Gastrocnemius medialis (tissue), 4 donors: ENCODE measurements around the gene CLCN2. TPM values are rescaled to one million over a fixed set of nuclear protein-coding genes. Genes with fewer than 3 reads are reported as not detected.

ENCODE experiments used
- ATAC-seq, 2 donors: fragments of 150-250 bp; one replicate each; pipeline ENCODE4 v1.9.1; 2016
- DNase-seq, 2 donors: peaks; one replicate each; pipeline ENCODE4 v3.0.0-alpha.2; 2019
- H3K27ac ChIP-seq, 4 donors: fragments of 200-600 bp; sonication (generic); 1 replicate in 1 of 4; 2 replicates in 3 of 4; pipeline ENCODE4 v1.5.1; 2016 to 2018; ENCODE audit warnings: mild to moderate bottlenecking in 2 of 4, moderate library complexity in 1 of 4
- H3K27me3 ChIP-seq, 3 donors: fragments of 200-600 bp; sonication (generic) in 2 of 3; 1 replicate in 1 of 3; 2 replicates in 2 of 3; pipeline versions ENCODE4 v1.5.1 to v1.6.0; 2016 to 2019; ENCODE audit warnings: mild to moderate bottlenecking in 1 of 3, moderate library complexity in 1 of 3
- H3K36me3 ChIP-seq, 2 donors: fragments of 200-600 bp; sonication (generic) in 1 of 2; one replicate each; pipeline ENCODE4 v1.5.1; 2017 to 2018
- H3K4me1 ChIP-seq, 2 donors: fragments of 200-600 bp; sonication (generic) in 1 of 2; one replicate each; pipeline ENCODE4 v1.5.1; 2016 to 2017; ENCODE audit warnings: mild to moderate bottlenecking in 2 of 2
- H3K4me3 ChIP-seq, 4 donors: fragments of 200-600 bp; sonication (generic) in 3 of 4; 1 replicate in 1 of 4; 2 replicates in 3 of 4; pipeline ENCODE4 v1.5.1; 2016 to 2019; ENCODE audit warnings: mild to moderate bottlenecking in 2 of 4
- H3K9me3 ChIP-seq, 3 donors: fragments of 200-600 bp; sonication (generic) in 2 of 3; 1 replicate in 1 of 3; 2 replicates in 2 of 3; pipeline ENCODE4 v1.5.1; 2016 to 2019
- POLR2A ChIP-seq, 2 donors: fragments of 450-650 bp; IDR thresholded peaks; one replicate each; pipeline ENCODE4 v1.6.1; 2017; ENCODE audit warnings: antibody characterized with exemption in 2 of 2, mild to moderate bottlenecking in 2 of 2, moderate library complexity in 2 of 2
- in situ Hi-C, 4 donors: fragments of 200-750 bp; cut with MboI; loops; one replicate each; pipeline versions ENCODE4 v1.15.0 to v1.8.0; 2017; ENCODE audit warnings: low sequenced_read_pairs in 4 of 4
- intact Hi-C: fragments of 100-400 bp; cut with DNase I; formaldehyde crosslinking; loops from one replicate; pipeline ENCODE4 v1.15.1; 2023; ENCODE audit warnings: low total_unique reads
- total RNA-seq, 4 donors: library from RNA; depleted of rRNA; stranded (reverse); fragments of >200 nt; gene quantifications; one replicate each; pipeline versions ENCODE4 v1.1.0 to v1.2.3, GENCODE V29; 2016
- TF ChIP-seq, protein P1 (sequence below), 5 experiments: fragments of 450-650 bp in 3 of 5; fragments of 200-600 bp in 2 of 5; sonication (generic) in 2 of 5; IDR thresholded peaks in 4 of 5; conservative IDR thresholded peaks in 1 of 5; 1 replicate in 4 of 5; 2 replicates in 1 of 5; pipeline ENCODE4 v1.5.1; 2016 to 2019; ENCODE audit warnings: antibody characterized with exemption in 5 of 5, mild to moderate bottlenecking in 3 of 5, moderate library complexity in 3 of 5

CLCN2 gene
- total RNA-seq, 4 donors from 2014 or later = 0.62 to 1.2 (median 0.92) TPM

DNA sequence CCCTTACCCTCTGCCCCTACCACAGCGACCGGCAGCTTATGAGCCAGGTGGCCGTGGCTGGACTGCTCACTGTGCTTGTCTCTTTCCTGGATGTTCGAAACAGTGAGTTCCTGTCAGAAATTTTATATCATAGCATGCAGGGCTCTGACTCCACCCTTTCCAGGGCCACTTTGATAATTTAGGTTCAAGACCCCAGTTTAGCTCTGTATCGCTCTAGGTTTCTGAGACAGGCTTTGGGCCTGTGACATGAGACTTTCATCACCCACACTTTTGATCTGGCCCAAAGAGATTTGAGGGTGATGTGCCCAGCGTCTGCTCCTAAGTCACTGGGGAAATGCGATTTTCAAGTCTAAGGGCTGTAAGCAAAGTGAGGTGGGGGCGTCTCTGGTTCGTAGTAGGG lies 53.5 kb downstream of the CLCN2 start:
- H3K4me3 ChIP-seq = no peak overlapping the region
- DNase-seq (no peak), ATAC-seq (no peak)
- H3K27ac ChIP-seq = no peak overlapping the region
- in situ Hi-C loops = no loop called here
- H3K4me1 ChIP-seq = no peaks in the 10 kb centered on the region
- H3K36me3 ChIP-seq = peaks cover 16 to 66% of the 10 kb centered on the region in 2 donors
- no peak for TF ChIP-seq POLR2A (IDR thresholded peaks at IDR 0.05)
- TF ChIP-seq, protein P1, sequence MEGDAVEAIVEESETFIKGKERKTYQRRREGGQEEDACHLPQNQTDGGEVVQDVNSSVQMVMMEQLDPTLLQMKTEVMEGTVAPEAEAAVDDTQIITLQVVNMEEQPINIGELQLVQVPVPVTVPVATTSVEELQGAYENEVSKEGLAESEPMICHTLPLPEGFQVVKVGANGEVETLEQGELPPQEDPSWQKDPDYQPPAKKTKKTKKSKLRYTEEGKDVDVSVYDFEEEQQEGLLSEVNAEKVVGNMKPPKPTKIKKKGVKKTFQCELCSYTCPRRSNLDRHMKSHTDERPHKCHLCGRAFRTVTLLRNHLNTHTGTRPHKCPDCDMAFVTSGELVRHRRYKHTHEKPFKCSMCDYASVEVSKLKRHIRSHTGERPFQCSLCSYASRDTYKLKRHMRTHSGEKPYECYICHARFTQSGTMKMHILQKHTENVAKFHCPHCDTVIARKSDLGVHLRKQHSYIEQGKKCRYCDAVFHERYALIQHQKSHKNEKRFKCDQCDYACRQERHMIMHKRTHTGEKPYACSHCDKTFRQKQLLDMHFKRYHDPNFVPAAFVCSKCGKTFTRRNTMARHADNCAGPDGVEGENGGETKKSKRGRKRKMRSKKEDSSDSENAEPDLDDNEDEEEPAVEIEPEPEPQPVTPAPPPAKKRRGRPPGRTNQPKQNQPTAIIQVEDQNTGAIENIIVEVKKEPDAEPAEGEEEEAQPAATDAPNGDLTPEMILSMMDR (IDR thresholded peaks at IDR 0.05 in 4 of 5, conservative IDR thresholded peaks at IDR 0.05 in 1 of 5) = no peak
- no peaks in the 10 kb centered on the region for H3K9me3 ChIP-seq
- intact Hi-C loops = no loop called here
- no peaks in the 10 kb centered on the region for H3K27me3 ChIP-seq

DNA sequence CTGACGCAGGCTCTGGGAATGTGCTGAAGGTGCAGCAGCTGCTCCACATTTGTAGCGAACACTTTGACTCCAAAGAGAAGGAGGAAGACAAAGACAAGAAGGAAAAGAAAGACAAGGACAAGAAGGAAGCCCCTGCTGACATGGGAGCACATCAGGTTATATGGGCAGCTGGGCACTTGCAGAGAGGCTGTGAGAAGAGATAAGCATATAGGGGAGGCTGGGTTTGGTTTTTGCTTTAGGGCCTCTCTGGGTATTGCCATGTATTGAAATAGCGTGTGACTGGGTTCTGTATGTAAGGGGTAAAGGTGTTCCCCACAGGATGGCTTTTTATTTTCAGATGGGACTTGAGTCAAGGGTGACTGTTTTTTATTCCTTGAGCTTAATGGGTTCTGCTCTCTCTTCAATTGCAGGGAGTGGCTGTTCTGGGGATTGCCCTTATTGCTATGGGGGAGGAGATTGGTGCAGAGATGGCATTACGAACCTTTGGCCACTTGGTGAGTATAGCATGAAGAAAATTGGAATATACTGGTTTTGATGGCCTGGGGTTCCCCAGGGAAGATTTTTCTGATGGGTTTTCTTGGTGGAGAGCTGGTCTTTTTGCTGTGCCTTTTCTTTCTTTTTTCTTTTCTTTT lies 54.9 kb downstream of the CLCN2 start:
- Histone ChIP-seq H3K36me3 (peaks cover 20 to 81% of the 10 kb centered on the region in 2 donors), H3K9me3 (no peaks in the 10 kb centered on the region), H3K27ac (no peak overlapping the region), H3K4me3 (no peak overlapping the region), H3K27me3 (no peaks in the 10 kb centered on the region), H3K4me1 (peaks cover 0 to 2% of the 10 kb centered on the region in 2 donors)
- in situ Hi-C loops (no loop called here), intact Hi-C loops (no loop called here)
- DNase-seq (no peak), ATAC-seq (no peak)
- TF ChIP-seq, protein P1 (IDR thresholded peaks at IDR 0.05 in 4 of 5, conservative IDR thresholded peaks at IDR 0.05 in 1 of 5) = no peak
- TF ChIP-seq POLR2A (IDR thresholded peaks at IDR 0.05) = no peak

DNA sequence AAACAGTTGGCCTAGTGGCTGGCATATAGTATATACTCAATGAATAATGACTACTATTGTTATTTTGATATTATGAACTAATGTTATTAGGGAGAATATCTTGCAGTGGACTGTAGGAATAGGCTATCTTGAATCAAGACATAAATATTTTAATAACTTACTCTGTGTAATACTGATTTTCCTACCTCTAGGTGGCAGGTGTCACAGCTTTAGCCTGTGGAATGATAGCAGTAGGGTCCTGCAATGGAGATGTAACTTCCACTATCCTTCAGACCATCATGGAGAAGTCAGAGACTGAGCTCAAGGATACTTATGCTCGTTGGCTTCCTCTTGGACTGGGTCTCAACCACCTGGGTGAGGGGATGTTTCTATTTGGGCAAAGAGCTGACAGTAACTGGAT lies 55.8 kb downstream of the CLCN2 start:
- peaks cover 22 to 90% of the 10 kb centered on the region in 2 donors for H3K36me3 ChIP-seq
- in situ Hi-C loops = no loop called here
- H3K27me3 ChIP-seq = no peaks in the 10 kb centered on the region
- DNase-seq (no peak), ATAC-seq (peak in 1 of 2 donors; percentile 49)
- H3K4me1 ChIP-seq = peaks cover 5 to 8% of the 10 kb centered on the region in 2 donors
- intact Hi-C loops = no loop called here
- no peak overlapping the region for H3K27ac ChIP-seq
- no peak overlapping the region for H3K4me3 ChIP-seq
- no peak for TF ChIP-seq POLR2A (IDR thresholded peaks at IDR 0.05)
- TF ChIP-seq, protein P1 (IDR thresholded peaks at IDR 0.05 in 4 of 5, conservative IDR thresholded peaks at IDR 0.05 in 1 of 5) = peak in 2 of 5 experiments; percentile 14 to 18
- no peaks in the 10 kb centered on the region for H3K9me3 ChIP-seq

DNA sequence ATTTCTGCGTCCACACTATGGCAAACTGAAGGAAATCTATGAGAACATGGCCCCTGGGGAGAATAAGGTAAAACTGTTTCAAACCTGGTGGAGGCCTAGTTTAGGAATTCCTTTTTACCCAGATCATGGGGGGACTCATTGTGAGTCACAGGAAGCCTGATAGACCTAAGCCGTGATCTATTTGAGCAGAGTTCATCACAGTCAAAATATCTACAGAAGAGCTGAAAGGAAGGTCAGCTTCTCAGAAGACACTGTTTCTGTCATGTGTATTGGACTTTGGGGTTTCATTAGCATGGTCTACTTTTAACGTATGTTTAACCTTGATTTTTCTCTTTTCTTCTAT lies 61.1 kb downstream of the CLCN2 start:
- DNase-seq = no peak
- no peaks in the 10 kb centered on the region for H3K9me3 ChIP-seq
- intact Hi-C loops = no loop called here
- H3K27me3 ChIP-seq = no peaks in the 10 kb centered on the region
- H3K4me1 ChIP-seq = peaks cover 14 to 18% of the 10 kb centered on the region in 2 donors
- in situ Hi-C loops = no loop called here
- ATAC-seq = no peak
- H3K36me3 ChIP-seq = peaks cover 18 to 53% of the 10 kb centered on the region in 2 donors
- peak overlapping the region; percentile 81 to 93 (median 86) for H3K27ac ChIP-seq
- peak overlapping the region; percentile 70 to 93 (median 76) for H3K4me3 ChIP-seq
- TF ChIP-seq, protein P1 (IDR thresholded peaks at IDR 0.05 in 4 of 5, conservative IDR thresholded peaks at IDR 0.05 in 1 of 5) = no peak
- no peak for TF ChIP-seq POLR2A (IDR thresholded peaks at IDR 0.05)
